ENCODE measurements around the gene SPATA19.

DNA sequence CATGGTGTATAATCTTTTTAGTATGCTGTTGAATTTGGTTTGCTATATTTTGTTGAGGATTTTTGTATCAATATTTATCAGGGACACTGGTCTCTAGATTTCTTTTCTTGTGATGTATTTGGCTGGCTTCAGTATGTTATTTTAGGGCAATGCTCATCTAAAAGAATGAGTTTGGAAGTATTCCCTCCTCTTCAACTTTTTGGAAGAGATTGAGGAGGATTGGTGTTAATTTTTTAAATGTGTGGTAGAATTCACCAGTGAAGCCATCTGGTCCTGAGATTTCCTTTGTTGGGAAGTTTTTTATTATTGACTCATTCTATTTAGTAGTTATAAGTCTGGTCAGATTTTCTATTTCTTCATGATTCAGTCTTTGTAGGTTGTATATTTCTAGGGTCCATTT lies 22.1 kb upstream of the SPATA19 start:
- no peak for TF ChIP-seq EZH2phosphoT487 (IDR thresholded peaks at IDR 0.05; ENCODE audit: borderline replicate concordance, low read depth, low read length)
- TF ChIP-seq, protein P1, sequence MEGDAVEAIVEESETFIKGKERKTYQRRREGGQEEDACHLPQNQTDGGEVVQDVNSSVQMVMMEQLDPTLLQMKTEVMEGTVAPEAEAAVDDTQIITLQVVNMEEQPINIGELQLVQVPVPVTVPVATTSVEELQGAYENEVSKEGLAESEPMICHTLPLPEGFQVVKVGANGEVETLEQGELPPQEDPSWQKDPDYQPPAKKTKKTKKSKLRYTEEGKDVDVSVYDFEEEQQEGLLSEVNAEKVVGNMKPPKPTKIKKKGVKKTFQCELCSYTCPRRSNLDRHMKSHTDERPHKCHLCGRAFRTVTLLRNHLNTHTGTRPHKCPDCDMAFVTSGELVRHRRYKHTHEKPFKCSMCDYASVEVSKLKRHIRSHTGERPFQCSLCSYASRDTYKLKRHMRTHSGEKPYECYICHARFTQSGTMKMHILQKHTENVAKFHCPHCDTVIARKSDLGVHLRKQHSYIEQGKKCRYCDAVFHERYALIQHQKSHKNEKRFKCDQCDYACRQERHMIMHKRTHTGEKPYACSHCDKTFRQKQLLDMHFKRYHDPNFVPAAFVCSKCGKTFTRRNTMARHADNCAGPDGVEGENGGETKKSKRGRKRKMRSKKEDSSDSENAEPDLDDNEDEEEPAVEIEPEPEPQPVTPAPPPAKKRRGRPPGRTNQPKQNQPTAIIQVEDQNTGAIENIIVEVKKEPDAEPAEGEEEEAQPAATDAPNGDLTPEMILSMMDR (conservative IDR thresholded peaks at IDR 0.05; ENCODE audit: low read length): no peak
